GM21526 (cell line): ENCODE measurements around the gene FANCE.
"Not testable (repeated sequence)": the region's sequence is repeated elsewhere in the genome, so short reads cannot be mapped to it uniquely, and the experiment has no call there.

Experiments
- ATAC-seq: cut with Tn5 transposase; IDR thresholded peaks from one replicate; pipeline ENCODE4 v1.9.1; 2021; ENCODE audit warnings: moderate library complexity; ENCODE audit not compliant: unreplicated experiment, low FRiP score

The FANCE gene

DNA sequence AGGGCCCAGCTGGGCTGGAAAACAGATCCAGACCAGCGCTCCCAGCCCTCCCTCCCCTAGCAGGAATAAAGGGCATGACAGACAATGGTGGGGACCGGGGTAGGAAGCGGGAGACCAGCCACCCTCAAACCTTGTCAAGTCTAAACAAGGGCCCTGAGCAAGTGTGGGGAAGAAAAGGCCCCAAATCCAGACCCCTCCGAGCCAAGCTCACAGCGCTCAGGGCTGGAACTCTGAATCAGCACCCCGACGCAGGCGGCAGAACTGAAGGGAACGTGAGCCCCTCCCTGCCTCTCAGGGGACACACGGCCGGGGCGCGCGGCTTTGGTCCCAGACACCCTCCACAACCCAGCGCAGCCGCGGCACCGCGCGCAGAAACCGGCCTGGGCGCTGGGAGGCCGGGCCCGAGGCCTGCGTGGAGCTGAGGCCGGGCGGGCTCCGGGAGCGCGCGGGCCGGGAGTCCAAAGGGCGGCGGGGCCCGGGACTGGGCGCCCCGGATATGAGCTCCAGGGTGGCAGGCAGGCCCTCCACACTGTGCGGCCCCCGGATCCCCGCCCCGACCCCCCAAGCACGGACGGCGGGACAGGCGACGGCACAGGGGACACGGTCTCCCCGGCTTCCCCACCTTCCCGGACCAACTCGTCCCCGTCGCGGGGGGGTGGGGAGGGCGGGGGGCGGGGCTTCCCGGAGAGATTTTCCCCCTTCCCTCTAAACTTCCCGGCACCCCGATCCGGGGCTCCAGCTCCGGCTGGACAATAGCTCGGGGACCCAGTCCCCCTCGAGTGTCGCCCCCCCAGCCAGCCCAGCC lies 44.1 kb downstream of the FANCE start:
- ATAC-seq: no peak

DNA sequence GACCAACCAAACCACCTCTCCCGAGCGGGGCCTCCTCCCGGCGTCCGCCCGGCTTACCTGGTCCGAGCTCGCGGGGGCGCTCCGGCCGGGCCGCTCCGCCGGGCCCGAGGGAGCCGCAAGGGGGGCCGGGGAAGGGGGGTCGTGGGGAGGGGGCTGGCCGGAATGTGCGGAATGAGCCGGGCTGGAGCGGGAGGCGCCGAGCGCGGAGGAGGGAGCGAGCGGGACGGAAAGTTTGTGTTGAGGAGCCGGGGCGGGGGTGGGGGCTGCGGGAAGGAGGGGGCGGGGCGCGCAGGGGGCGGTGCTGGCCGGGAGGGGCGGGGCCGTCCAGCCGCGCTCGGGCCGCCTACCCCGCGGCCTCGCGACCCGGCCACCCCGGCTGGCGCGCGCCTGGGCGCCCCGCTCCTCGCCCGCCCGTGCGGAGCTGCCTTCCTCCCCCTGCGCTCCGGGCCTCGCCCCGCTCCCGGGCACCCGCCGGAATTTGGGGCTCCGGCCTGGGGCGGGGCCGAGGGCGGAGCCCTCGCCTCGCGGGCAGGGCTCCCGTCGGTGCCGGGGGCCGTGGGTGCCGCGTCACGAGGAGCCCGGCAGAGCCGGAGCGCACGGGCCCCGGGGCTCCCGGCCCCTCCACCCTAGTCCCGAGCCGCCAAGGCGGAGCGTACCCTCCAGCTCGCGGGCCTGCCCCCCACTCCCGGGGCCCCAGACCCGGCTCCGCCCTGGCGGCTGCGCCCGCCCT lies 44.9 kb downstream of the FANCE start, which contains the start of gene TEAD3:
Gene TEAD3 (minus strand): TSS at position 239 of the 730 bp plus-strand sequence.
- ATAC-seq: no peak

DNA sequence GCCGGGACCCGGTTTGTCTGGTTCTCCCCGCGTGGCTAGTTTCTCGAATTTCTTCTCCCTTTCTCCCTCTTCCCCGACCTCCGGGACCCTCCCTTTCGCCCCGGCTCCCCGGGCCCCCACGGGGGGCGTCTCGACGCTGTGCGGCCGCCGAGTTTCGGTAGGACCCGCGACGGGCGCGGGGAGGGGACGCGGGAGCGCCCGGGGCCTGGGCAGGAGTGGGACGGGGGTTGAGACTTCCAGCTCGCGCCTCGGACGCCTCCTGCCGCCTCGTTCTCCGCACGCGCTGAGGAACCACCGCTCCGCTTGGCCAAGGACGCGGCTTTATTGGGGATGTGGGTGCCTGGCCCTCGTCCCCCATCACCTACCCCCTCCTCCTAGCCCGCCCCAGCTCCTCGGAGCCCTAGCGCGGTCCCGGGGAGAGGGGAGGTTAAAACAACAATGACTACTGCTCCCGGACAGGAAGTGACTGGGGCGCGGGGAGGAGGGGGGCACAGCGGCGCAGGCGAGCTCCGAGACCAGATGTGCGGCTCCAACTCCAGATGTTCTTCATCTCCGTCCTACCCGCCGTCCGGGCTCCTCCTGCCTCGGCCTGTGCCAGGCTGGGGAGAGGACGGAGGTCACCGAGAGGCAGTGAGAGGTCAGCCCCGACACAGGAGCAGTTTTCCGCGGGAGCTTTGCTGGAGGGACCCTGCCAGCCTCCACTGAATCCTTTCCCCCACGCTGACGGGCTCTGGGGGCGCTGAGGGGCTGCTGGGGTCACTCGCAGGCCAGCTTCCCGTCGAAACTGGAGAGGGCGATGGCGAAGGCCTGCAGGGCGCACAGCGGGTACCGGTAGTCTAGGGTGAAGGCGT lies 45.7 kb downstream of the FANCE start:
- ATAC-seq: no peak

DNA sequence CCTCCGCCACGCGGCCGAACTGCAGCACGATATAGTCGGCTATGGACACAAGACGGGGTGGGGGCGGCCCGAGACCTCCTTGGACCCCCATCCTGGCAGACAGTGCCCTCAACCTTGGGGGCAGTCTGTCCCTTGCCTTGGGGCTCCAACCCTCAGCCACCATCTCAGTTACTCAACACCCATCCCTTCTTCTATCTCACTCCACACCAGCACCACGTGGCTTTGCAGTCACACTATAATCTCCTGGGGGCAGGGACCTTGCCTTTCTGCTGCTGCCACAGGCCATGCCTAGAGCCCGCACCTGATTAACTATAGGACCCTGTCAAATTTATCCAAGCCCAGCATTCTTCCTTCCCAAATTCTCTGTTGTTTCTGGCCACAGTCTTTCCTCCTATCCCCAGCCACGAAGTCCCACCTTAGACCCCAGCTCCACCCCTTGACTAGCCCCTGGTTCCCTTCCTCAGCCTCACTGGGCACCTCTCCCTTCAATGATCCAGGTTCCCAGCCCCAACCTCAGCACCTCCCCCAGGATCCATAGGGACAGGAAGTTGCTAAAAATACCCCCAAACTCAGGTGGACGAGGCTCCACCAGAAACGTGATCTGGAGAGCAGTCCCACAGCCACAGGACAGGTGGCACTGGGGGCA lies 46.4 kb downstream of the FANCE start:
- ATAC-seq: no peak

DNA sequence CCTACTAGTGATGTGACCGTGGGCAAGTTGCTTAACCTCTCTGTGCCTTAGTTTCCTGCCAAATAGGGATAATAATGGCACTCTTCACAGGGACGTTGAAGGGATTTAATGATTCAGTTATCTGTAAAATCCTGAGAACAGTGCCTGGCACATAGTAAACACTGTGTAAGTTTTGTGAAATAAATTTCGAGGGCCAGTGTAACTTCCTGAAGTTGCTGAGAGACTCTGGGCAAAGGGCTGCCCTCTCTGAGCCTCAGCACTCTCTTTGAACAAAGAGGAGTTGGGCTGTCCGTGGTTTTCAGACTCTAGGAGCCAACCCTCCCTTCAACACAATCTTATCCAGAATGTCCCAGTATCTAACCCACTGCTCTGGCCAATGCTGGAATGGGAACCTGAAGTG lies 47.2 kb downstream of the FANCE start:
- no peak for ATAC-seq

DNA sequence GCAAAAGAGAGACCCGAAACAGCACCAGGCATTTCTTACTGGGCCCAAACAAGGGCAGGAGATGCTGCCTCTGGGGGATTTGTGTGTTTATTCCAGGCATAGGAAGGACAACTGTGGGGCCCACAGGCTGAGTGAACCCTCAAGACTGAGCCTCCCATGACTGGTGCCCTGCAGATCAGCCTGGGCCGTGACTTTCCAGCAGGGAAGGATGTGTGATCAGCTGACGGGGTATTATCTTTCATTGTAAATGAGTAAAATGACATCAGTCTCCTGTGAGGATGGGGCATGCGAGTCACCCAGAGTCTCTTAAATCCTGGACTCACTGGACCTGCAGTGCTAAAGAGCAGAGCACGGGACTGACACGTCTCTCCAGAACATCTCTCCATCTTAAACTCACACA lies 48.6 kb downstream of the FANCE start:
- ATAC-seq: no peak

DNA sequence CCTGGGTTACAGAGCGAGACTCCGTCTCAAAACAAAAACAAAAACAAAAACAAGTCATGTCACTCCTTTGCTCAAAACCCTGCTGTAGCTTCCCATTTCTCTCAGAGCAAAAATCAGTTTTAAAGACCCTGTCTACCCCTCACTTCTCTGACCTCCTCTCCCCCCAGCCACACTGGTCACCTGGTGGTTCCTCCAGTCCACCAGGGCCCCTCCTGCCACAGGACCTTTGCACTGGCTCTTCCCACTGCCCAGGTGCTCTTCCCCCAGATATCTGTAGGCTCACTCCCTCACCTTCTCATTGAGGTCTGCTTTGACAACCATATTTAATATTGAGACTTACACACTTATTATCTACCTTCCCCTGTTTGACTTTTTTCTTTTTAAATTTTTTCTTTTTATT lies 49.6 kb downstream of the FANCE start:
- no peak for ATAC-seq

DNA sequence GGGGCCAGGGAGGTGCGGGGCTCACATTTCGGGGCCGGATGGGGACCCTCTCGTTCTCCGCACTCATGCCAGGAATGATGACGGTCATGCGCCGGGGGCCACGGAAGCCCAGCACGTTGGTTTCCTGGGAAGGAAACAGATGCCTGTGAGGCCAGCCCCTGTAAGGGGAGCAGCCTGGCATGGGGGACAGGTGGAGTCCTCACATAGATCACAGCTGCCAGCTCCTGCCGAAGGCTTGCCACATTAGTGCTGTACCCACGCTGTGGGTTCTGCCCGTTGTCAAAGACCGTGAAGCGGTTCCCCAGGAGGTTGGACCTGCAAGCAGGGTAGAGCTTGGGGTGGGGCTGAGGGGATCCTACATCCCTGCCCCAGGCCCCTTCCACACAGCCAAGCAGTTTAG lies 51.4 kb downstream of the FANCE start:
- no peak for ATAC-seq

DNA sequence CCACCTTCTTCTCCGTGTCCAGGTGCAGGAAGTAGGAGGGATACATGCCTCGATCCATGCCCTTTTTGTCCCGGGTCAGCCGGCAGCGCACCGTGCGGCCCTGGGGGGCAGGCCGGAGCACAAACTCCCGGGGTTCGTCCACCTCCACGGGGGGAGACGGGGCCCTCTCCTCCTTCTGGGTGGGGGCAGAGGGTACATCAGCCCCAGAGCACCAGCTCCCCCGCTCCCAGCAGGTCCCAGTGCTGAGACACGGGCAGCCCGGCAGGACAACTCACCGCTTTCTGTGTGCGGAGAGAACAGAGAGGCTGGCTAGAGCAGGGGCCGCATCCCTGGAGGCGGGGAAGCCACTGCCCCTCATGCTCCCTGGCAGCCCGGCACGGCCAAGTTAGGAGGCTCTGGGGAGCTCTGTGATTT lies 53.9 kb downstream of the FANCE start:
- ATAC-seq: no peak

DNA sequence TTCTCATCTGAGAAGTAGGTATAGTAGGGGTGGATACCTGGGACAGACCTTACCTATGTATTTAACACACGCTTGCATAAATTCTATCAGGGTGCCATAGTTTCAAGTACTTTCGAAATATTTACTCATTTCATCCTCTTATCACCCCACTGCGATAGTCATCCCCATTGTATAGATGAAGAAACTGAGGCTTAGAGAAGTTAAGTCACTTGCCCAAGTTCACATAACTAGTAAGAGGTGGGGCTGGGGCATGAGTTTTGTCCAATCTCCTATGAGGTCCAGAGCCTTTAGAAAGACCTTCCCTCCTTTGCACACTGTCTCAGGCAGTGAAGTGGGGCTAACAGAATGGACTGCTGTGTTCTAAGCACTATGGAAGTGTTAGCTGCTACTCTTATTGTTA lies 54.4 kb downstream of the FANCE start:
- no peak for ATAC-seq

DNA sequence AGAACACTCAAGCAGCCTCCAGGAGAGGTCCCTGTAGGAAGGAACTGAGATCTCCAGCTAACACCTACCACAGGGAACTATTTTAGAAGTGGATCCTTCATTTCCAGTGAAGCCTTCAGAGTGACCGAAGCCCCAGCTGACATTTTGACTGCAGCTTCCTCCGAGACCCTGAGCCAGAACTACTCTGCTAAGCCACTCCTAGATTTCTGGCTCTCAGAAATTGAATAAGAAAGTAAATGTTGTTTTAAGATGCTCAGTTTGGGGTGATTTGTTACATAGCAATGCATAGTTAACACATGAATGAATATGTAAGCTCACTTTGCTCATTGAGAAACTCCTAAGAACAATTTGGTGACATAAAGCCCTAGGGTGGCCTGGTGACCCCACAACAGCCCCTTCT lies 55.1 kb downstream of the FANCE start:
- ATAC-seq: no peak

DNA sequence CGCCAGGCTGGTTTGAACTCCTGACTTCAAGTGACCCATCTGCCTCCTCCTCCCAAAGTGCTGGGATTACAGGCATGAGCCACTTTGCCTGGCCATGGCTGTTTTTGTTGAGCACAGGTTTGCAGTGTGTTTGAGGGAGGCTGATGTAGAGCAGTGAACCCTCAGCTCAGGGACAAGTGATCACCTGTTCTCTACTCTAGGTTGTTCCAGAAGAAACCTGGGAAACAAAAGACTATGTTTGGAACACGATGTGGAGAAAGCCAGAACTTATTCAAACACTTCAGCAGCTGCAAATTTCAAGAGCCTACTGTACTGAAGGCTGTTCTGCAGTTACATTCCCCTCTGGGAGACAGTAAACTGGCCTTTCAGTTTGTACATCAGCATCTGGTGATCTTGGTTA lies 55.9 kb downstream of the FANCE start:
- ATAC-seq: no peak

DNA sequence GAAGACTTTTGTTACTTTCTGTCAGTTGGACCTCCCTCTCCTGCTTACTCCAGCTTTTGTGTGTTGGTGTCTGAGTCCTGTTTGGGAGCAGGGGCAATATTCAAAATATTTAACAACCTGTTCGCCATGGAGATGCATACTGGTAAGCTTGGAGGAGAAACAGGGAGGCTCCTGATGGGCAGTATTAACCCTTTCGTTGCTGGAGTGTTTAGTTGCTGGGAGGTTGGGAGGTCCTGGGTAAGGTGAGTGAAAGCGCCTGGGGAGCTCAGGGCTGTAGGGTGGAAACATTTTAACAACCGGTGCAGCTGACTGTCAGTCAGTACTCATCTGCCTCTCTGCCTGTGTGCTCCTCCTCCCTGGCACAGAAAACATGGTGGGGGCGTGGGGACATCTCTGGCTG lies 56.4 kb downstream of the FANCE start:
- ATAC-seq: no peak

DNA sequence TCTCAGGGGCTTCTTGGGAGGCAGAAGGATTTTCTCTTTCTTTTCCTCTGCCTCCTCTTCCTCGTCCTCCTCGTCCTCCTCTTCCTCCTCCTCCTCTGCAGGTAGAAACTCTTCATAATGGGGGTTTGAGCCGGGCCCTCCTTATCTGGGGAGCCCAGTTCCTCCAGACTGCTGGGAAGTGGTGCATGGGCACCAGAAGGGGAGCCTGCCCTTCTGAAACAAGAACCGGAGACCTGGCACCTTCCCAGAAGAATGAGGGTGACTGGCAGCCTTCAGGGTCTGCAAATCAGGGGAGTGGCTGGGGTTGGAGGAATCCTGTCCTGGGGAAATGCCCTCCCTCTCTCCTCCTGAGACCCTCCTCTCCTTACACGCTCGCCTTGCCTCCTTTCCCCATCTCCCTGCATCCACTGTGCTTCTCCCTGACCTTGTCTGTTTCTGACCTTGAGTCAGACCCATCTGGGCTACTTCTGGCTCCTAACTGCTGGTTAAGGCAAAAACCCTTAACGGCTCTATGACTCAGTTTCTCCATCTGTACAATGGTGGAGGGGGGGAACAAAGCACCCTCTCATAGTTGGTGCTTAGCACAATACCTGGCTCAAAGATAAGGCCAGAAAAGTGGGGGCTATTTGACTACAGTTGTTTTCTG lies 58.9 kb downstream of the FANCE start:
- no peak for ATAC-seq

DNA sequence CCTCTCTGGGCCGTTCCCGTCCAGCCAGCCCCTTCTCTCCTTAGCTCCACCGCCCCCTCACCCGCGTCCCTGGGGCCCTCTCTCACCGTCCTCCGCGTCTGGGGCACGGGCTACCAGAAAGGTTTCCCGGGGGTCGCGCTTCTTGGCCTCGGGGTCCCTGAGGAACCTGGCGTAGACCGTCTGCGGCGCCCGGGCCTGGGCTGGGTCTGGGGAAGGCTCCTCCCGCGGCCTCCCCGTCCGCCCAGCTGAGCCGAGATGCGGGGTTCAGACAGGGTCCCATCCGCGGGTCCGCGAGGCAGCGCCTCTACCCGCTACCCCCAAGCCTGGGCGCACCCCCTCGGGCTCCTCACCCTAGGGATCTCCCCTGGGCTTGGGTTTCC lies 59.4 kb downstream of the FANCE start:
- ATAC-seq: no peak

DNA sequence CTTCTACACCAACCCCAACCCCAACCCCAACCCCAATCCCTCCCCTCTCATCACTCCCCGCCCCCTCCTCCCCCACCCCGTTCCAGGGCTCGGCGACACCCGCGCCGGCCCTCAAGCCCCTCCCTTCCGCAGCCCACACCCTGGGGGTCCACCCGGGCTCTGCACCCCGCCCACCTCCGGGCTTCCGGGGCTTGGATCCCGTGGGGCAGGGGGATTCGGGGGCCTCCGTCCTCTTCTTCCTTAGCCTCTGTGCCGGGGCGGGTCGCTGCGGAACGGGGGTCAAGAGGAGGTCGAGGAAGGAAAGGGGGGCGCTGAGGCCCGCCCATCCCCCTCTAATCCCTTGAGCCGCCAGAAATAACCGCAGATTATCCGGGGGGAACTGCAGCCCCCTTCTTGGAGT lies 59.9 kb downstream of the FANCE start:
- ATAC-seq: no peak

DNA sequence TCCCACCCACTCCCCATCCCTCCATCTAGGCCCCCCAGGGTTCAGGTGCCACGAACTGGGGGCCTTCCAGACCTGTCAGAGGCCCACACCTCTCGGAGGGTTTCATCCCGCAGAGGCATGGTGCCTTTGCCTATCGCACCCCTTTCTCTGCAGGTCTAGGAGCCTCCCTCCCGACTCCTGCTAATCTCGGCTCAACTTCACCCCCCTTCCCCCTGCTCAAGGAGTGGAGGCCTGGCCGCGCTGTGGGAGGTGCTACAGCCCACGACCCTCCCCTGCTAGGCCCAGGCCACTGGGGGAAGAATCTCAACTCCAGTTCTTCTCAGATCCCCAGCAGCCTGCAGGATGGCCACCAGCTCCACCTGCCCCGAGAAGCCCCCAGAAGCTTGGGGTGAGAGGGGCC lies 60.6 kb downstream of the FANCE start, which contains the start of gene TULP1:
Gene TULP1 (minus strand): TSS at position 157 of the 400 bp plus-strand sequence. CDS start 38 bp downstream, at position 119.
- no peak for ATAC-seq

DNA sequence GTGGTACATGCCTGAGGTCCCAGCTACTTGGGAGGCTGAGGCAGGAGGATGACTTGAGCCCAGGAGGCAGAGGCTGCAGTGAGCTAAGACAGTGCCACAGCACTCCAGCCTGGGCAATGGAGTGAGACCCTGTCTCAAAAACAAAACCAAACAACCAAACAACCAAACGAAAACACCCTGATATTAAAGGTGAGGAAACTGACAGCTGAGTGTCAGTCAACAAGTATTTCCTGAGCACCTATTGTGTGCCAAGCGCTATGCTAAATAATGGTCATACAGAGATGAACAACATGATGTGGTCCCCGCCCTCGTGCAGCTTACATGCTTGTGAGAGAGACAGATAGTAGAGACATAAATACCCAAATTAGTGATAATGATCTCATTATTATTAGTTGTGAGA lies 62.4 kb downstream of the FANCE start:
- ATAC-seq: no peak

DNA sequence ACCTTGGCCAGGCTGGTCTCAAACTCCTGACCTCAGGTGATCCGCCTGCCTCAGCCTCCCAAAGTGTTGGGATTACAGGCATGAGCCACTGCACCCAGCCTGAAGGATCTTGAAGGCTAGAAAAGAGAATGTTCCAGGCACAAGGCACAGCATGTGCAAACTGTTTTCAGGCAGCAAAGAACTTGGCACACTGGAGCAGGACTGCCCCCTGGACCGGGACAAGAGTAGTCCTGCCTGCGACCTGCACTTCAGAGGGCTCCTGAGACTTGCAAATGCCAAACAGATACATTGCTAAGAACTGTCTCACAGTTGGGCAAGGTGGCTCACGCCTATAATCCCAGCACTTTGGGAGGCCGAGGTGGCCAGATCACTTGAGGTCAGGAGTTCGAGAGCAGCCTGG lies 63.8 kb downstream of the FANCE start:
- not testable (repeated sequence) for ATAC-seq
